ENCODE measurements around the gene GMFB. TPM values are rescaled to one million over a fixed set of nuclear protein-coding genes. Genes with fewer than 3 reads are reported as not detected.
"Not testable (repeated sequence)": the region's sequence is repeated elsewhere in the genome, so short reads cannot be mapped to it uniquely, and the experiment has no call there.

Gene GMFB
- polyA plus RNA-seq, 2 donors, result 6.9 to 10.5 TPM

DNA sequence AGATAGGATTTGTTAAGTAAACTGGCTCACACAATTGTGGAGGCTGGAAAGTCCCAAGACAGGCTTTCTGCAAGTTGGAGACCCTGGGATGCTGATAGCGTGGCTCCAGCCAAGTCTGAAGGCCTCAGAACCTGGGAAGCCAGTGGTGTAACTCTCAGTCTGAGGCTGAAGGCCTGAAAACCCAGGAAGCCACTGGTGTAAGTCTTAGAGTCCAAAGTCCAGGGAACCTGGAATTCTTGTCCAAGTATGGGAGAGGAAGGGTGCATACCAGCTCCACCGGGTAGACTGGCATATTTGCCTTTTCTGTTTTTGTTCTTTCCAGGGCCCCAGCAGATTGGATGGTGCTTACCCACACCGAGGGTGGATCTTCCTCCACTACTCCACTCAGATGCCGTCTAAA lies 18.1 kb downstream of the GMFB start:
- Histone ChIP-seq H3K9me3 (ENCODE audit: control insufficient read depth in 2 of 2, insufficient read depth in 1 of 2, low read depth in 1 of 2, low read length in 1 of 2) (peaks cover 0 to 5% of the 10 kb centered on the region in 2 donors), H3K27me3 (ENCODE audit: control insufficient read depth in 1 of 2, insufficient read depth in 2 of 2, low read length in 2 of 2) (no peaks in the 10 kb centered on the region), H3K4me3 (ENCODE audit: low read depth in 1 of 2, low read length in 2 of 2) (no peak overlapping the region), H3K4me1 (ENCODE audit: control insufficient read depth in 2 of 2, insufficient read depth in 2 of 2, low read length in 1 of 2) (no peaks in the 10 kb centered on the region), H3K36me3 (ENCODE audit: control insufficient read depth in 2 of 2, insufficient read depth in 2 of 2, low read length in 1 of 2) (no peaks in the 10 kb centered on the region), H3K27ac (ENCODE audit: low read depth in 2 of 2, low read length in 1 of 2) (no peak overlapping the region)
- WGBS, 2 donors, result 73 to 81% methylated on average over 4 of the region's 4 CpGs

DNA sequence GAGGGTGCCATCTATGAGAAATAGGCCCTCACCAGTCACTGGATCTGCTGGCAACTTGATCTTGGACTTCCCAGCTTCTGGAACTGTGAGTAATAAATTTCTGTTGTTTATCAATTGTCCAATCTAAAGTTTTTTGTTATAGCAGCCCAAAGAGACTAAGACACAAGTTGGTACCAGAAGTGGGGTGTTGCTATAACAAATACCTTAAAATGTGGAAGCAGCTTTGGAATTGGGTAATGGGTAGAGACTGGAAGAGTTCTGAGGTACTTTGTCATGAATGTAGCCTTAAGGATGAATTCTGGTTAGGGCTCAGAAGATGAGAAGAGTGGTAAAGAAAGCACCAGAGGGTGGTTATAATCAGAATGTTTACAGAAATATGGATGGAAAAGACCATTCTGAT lies 21.5 kb downstream of the GMFB start:
- no peak overlapping the region for H3K4me3 ChIP-seq (ENCODE audit: low read depth in 1 of 2, low read length in 2 of 2)
- peaks cover 0 to 5% of the 10 kb centered on the region in 2 donors for H3K9me3 ChIP-seq (ENCODE audit: control insufficient read depth in 2 of 2, insufficient read depth in 1 of 2, low read depth in 1 of 2, low read length in 1 of 2)
- no peaks in the 10 kb centered on the region for H3K27me3 ChIP-seq (ENCODE audit: control insufficient read depth in 1 of 2, insufficient read depth in 2 of 2, low read length in 2 of 2)
- no peak overlapping the region for H3K27ac ChIP-seq (ENCODE audit: low read depth in 2 of 2, low read length in 1 of 2)
- H3K36me3 ChIP-seq (ENCODE audit: control insufficient read depth in 2 of 2, insufficient read depth in 2 of 2, low read length in 1 of 2), result no peaks in the 10 kb centered on the region
- no peaks in the 10 kb centered on the region for H3K4me1 ChIP-seq (ENCODE audit: control insufficient read depth in 2 of 2, insufficient read depth in 2 of 2, low read length in 1 of 2)

DNA sequence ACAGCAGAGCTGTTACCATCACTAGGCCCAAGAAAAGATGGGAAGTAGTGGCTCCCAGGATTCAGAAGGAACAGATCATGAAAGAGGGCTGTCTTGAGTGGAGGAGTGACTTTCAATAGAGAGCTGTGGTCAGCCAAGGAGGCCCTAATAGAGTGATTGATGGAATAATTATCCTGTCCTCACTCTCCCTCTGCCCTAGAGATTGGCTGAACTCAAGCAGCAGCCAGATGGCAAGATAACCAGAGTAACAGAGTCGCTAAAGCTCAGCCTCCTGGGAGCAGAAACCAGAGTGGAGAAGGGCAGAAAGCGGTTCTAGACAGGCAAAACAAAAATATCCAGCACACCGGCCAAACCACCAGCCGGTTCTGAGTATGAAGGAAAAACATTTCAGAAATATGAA lies 23.1 kb downstream of the GMFB start:
- Histone ChIP-seq H3K4me3 (ENCODE audit: low read depth in 1 of 2, low read length in 2 of 2) (no peak overlapping the region), H3K27ac (ENCODE audit: low read depth in 2 of 2, low read length in 1 of 2) (no peak overlapping the region), H3K4me1 (ENCODE audit: control insufficient read depth in 2 of 2, insufficient read depth in 2 of 2, low read length in 1 of 2) (no peaks in the 10 kb centered on the region), H3K27me3 (ENCODE audit: control insufficient read depth in 1 of 2, insufficient read depth in 2 of 2, low read length in 2 of 2) (no peaks in the 10 kb centered on the region), H3K9me3 (ENCODE audit: control insufficient read depth in 2 of 2, insufficient read depth in 1 of 2, low read depth in 1 of 2, low read length in 1 of 2) (peaks cover 0 to 5% of the 10 kb centered on the region in 2 donors), H3K36me3 (ENCODE audit: control insufficient read depth in 2 of 2, insufficient read depth in 2 of 2, low read length in 1 of 2) (no peaks in the 10 kb centered on the region)
- whole genome bisulfite sequencing, 2 donors, result 79 to 80% methylated on average over 4 of the region's 4 CpGs

DNA sequence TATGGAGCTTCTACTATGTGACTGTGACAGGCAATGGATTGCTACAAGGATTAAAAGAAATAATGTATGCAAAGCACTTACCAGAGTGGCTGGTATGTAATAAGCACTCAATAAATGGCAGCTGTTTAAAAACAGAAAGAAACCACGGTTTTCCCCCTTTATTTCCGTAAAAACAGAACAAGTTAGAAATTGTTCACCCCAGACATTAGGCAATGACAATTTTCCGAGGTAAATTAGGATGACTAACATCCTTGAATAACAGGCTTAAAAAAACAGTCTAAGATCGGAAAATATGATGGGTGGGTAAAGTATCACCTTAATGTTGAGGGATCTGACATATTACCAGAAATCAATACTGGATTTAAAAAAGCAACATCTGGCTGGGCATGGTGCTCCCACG lies 26.7 kb downstream of the GMFB start:
- no peaks in the 10 kb centered on the region for H3K9me3 ChIP-seq (ENCODE audit: control insufficient read depth in 2 of 2, insufficient read depth in 1 of 2, low read depth in 1 of 2, low read length in 1 of 2)
- H3K4me1 ChIP-seq (ENCODE audit: control insufficient read depth in 2 of 2, insufficient read depth in 2 of 2, low read length in 1 of 2), result no peaks in the 10 kb centered on the region
- WGBS, 2 donors, result 37 to 57% methylated on average over 5 of the region's 5 CpGs
- H3K4me3 ChIP-seq (ENCODE audit: low read depth in 1 of 2, low read length in 2 of 2), result no peak overlapping the region
- H3K27ac ChIP-seq (ENCODE audit: low read depth in 2 of 2, low read length in 1 of 2), result no peak overlapping the region
- H3K27me3 ChIP-seq (ENCODE audit: control insufficient read depth in 1 of 2, insufficient read depth in 2 of 2, low read length in 2 of 2), result no peaks in the 10 kb centered on the region
- no peaks in the 10 kb centered on the region for H3K36me3 ChIP-seq (ENCODE audit: control insufficient read depth in 2 of 2, insufficient read depth in 2 of 2, low read length in 1 of 2)

DNA sequence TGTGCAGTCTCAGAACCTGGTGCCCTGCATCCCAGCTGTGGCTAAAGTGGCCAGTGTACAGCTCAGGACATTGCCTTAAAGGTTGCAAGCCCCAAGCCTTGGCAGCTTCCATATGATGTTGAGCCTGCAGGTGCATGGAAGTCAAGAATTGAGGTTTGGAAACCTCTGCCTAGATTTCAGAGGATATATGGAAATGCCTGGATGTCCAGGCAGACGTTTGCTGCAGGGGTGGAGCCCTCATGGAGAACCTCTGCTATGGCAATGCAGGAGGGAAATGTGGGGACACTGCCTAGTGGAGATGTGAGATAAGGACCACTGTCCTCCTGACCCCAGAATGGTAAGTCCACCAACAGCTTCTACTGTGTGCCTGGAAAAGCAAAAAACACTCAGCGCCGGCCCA lies 29.7 kb downstream of the GMFB start:
- Histone ChIP-seq H3K9me3 (ENCODE audit: control insufficient read depth in 2 of 2, insufficient read depth in 1 of 2, low read depth in 1 of 2, low read length in 1 of 2) (no peaks in the 10 kb centered on the region), H3K27me3 (ENCODE audit: control insufficient read depth in 1 of 2, insufficient read depth in 2 of 2, low read length in 2 of 2) (no peaks in the 10 kb centered on the region), H3K27ac (ENCODE audit: low read depth in 2 of 2, low read length in 1 of 2) (no peak overlapping the region), H3K36me3 (ENCODE audit: control insufficient read depth in 2 of 2, insufficient read depth in 2 of 2, low read length in 1 of 2) (no peaks in the 10 kb centered on the region), H3K4me1 (ENCODE audit: control insufficient read depth in 2 of 2, insufficient read depth in 2 of 2, low read length in 1 of 2) (no peaks in the 10 kb centered on the region), H3K4me3 (ENCODE audit: low read depth in 1 of 2, low read length in 2 of 2) (no peak overlapping the region)
- 87 to 96% methylated on average over 3 of the region's 3 CpGs for WGBS, 2 donors

DNA sequence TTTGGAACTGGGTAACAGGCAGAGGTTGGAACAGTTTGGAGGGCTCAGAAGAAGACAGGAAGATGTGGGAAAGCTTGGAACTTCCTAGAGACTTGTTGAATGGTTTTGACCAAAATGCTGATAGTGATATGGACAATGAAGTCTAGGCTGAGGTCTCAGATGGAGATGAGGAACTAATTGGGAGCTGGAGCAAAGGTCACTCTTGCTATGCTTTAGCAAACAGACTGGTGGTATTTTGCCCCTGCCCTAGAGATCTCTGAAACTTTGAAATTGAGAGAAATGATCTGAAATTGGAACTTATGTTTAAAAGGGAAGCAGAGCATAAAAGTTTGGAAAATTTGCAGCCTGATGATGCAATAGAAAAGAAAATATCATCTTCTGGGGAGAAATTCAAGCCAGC lies 30.2 kb downstream of the GMFB start:
- H3K4me1 ChIP-seq (ENCODE audit: control insufficient read depth in 2 of 2, insufficient read depth in 2 of 2, low read length in 1 of 2); H3K36me3 ChIP-seq (ENCODE audit: control insufficient read depth in 2 of 2, insufficient read depth in 2 of 2, low read length in 1 of 2); H3K27me3 ChIP-seq (ENCODE audit: control insufficient read depth in 1 of 2, insufficient read depth in 2 of 2, low read length in 2 of 2); H3K9me3 ChIP-seq (ENCODE audit: control insufficient read depth in 2 of 2, insufficient read depth in 1 of 2, low read depth in 1 of 2, low read length in 1 of 2); H3K4me3 ChIP-seq (ENCODE audit: low read depth in 1 of 2, low read length in 2 of 2); H3K27ac ChIP-seq (ENCODE audit: low read depth in 2 of 2, low read length in 1 of 2): not testable (repeated sequence)

DNA sequence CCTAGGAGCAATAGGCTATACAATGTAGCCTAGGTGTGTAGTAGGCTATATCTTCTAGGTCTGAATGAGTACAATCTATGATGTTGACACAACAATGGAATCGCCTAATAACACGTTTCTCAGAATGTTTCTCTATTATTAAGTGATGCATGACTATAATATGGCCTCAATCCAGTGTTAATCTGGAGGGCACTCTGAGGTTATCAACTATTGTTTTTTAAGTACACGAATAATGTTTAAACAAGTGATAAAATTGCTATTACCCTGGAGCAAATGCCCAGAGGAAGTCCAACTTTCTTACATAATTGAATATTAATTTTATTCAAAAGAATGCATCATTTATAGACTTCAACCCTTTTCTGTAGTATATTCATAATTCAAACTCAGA lies 31.2 kb downstream of the GMFB start:
- H3K4me1 ChIP-seq (ENCODE audit: control insufficient read depth in 2 of 2, insufficient read depth in 2 of 2, low read length in 1 of 2), result no peaks in the 10 kb centered on the region
- no peaks in the 10 kb centered on the region for H3K27me3 ChIP-seq (ENCODE audit: control insufficient read depth in 1 of 2, insufficient read depth in 2 of 2, low read length in 2 of 2)
- H3K36me3 ChIP-seq (ENCODE audit: control insufficient read depth in 2 of 2, insufficient read depth in 2 of 2, low read length in 1 of 2), result no peaks in the 10 kb centered on the region
- WGBS, 2 donors, result 33 to 39% methylated on average over 3 of the region's 3 CpGs
- H3K9me3 ChIP-seq (ENCODE audit: control insufficient read depth in 2 of 2, insufficient read depth in 1 of 2, low read depth in 1 of 2, low read length in 1 of 2), result no peaks in the 10 kb centered on the region
- H3K4me3 ChIP-seq (ENCODE audit: low read depth in 1 of 2, low read length in 2 of 2), result no peak overlapping the region
- H3K27ac ChIP-seq (ENCODE audit: low read depth in 2 of 2, low read length in 1 of 2), result no peak overlapping the region

DNA sequence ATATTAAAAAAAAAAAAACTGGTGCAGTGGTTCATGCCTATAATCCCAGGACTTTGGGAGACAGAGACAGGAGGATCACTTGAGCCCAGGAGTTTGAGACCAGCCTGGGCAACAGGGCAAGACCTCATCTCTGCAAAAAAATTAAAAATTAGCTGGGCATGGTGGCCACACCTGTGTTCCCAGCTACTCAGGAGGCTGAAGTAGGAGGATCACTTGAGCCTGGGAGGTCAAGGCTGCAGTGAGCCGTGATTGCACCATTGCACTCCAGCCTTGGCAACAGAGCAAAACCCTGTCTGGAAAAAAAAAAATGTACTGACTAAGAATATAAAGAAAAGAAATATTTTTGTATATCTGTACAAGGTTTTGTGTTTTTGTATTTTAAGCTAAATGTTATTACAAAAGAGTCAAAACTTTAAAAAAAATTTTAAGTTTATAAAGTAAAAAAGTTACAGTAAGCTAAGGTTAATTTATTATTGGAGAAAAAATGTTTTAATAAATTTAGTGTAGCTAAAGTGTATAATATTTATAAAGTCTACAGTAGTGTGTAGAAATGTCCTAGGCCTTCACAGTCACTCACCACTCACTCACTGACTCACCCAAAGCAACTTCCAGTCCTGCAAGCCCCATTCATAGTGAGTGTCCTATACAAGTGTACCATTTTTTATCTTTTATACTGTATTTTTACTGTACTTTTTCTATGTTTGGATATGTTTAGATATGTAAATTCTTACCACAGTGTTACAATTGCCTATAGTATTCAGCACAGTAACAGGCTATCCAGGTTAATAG lies 31.8 kb downstream of the GMFB start:
- not testable (repeated sequence) for H3K36me3 ChIP-seq (ENCODE audit: control insufficient read depth in 2 of 2, insufficient read depth in 2 of 2, low read length in 1 of 2); H3K9me3 ChIP-seq (ENCODE audit: control insufficient read depth in 2 of 2, insufficient read depth in 1 of 2, low read depth in 1 of 2, low read length in 1 of 2); H3K27ac ChIP-seq (ENCODE audit: low read depth in 2 of 2, low read length in 1 of 2); H3K4me1 ChIP-seq (ENCODE audit: control insufficient read depth in 2 of 2, insufficient read depth in 2 of 2, low read length in 1 of 2); H3K27me3 ChIP-seq (ENCODE audit: control insufficient read depth in 1 of 2, insufficient read depth in 2 of 2, low read length in 2 of 2); H3K4me3 ChIP-seq (ENCODE audit: low read depth in 1 of 2, low read length in 2 of 2)
- WGBS, 2 donors, result 88% methylated on average over 1 of the region's 1 CpG

DNA sequence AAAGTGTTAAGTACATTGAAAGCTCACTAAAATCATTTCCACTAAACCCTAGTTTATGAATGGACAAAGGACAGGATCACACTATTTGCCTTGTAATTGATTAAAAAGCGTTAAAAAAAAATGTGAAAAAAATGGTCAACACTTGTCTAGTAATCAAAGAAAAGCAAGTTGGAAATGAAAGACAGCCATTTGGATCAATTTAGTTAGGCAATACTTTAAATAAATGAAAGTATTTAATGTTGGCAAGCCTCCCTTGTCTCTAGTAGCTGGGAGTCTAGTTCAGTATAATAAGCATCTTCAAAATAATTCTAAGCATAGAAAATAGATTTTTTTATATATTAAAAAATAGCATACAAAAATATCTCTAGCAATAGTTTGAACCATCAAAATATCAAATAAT lies 33.4 kb downstream of the GMFB start:
- Histone ChIP-seq H3K4me3 (ENCODE audit: low read depth in 1 of 2, low read length in 2 of 2) (no peak overlapping the region), H3K4me1 (ENCODE audit: control insufficient read depth in 2 of 2, insufficient read depth in 2 of 2, low read length in 1 of 2) (peaks cover 0 to 2% of the 10 kb centered on the region in 2 donors), H3K36me3 (ENCODE audit: control insufficient read depth in 2 of 2, insufficient read depth in 2 of 2, low read length in 1 of 2) (no peaks in the 10 kb centered on the region), H3K9me3 (ENCODE audit: control insufficient read depth in 2 of 2, insufficient read depth in 1 of 2, low read depth in 1 of 2, low read length in 1 of 2) (no peaks in the 10 kb centered on the region), H3K27ac (ENCODE audit: low read depth in 2 of 2, low read length in 1 of 2) (no peak overlapping the region), H3K27me3 (ENCODE audit: control insufficient read depth in 1 of 2, insufficient read depth in 2 of 2, low read length in 2 of 2) (no peaks in the 10 kb centered on the region)
- WGBS, 2 donors, result 66 to 68% methylated on average over 1 of the region's 1 CpG

DNA sequence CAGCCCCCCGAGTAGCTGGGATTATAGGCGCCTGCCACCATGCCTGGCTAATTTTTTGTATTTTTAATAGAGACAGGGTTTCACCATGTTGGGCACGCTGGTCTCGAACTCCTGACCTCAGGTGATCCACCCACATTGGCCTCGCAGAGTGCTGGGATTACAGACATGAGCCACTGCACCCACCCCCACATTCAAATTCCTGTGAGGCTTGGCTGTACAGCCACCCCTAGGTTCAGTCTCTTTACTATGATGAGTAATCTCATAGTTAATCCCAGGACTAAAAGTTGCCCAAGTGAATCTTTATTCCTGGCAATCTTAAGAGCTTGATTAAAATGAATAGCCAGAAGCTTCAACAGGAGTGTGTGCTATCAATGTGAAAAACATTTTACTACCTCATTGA lies 34.8 kb downstream of the GMFB start:
- not testable (repeated sequence) for H3K27ac ChIP-seq (ENCODE audit: low read depth in 2 of 2, low read length in 1 of 2); H3K27me3 ChIP-seq (ENCODE audit: control insufficient read depth in 1 of 2, insufficient read depth in 2 of 2, low read length in 2 of 2); H3K36me3 ChIP-seq (ENCODE audit: control insufficient read depth in 2 of 2, insufficient read depth in 2 of 2, low read length in 1 of 2); H3K9me3 ChIP-seq (ENCODE audit: control insufficient read depth in 2 of 2, insufficient read depth in 1 of 2, low read depth in 1 of 2, low read length in 1 of 2); H3K4me3 ChIP-seq (ENCODE audit: low read depth in 1 of 2, low read length in 2 of 2); H3K4me1 ChIP-seq (ENCODE audit: control insufficient read depth in 2 of 2, insufficient read depth in 2 of 2, low read length in 1 of 2)
- WGBS, 2 donors, result 61 to 77% methylated on average over 5 of the region's 5 CpGs

Measured in esophagus (tissue), 2 donors.